SH-SY5Y (cell line): ENCODE measurements around the gene RNASEH2B.

Experiments
- GATA2 ChIP-seq: IDR thresholded peaks from 2 replicates; pipeline ENCODE4 v1.6.1; 2011; ENCODE audit warnings: mild to moderate bottlenecking, low read depth, low read length
- GATA3 ChIP-seq: IDR thresholded peaks from 2 replicates; pipeline ENCODE4 v1.6.1; 2011; ENCODE audit warnings: low read depth, mild to moderate bottlenecking, low read length, moderate library complexity

DNA sequence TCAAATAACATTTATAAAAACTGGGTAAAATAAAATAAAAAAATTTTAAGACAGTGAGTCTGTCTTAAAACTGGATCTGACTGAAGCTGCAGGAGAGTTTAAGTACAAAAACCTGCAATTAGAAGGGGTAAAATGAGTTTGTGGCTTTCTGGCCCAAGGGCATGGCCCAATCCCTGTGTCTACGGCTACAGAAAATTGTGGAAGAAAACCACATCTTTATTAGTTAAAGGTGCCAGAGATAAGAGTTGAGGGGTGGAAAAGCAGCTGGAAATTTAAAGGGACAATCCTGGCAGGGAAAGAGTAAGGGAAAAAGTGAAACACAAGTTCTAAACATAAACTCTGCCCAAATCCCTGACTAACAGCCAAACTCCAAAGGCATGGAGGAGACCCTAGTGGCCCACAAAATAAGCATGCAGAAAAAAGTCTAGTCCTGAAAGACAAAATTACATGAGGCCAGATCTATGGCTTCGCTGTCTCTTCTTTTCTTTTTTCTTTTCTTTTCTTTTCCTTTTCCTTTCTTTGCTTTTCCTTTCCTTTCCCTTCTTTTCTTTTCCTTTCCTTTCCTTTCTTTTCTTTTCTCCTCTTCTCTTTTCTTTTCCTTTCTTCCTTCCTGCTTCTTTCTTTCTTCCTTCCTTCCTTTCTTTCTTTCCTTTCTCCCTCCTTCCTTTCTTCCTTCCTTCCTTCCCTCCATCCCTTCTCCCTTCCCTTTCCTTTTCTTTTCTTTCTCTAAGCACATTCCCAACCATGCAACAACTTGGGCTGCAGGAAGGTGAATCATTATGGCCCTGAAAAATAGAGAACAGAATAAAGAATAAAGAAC, 42.6 kb upstream of the RNASEH2B start:
- no peak for TF ChIP-seq GATA3
- TF ChIP-seq GATA2 = no peak
